H1 (cell line): ENCODE data around the gene DAAM1. TPM values are rescaled to one million over a fixed set of nuclear protein-coding genes. Genes with fewer than 3 reads are reported as not detected.

Source experiments
- CTCF ChIA-PET: fragments of 300-600 bp; sonication (Branson Sonifier 250); formaldehyde crosslinking; loops from one replicate; lab custom pipeline; 2021; ENCODE audit not compliant: partially characterized antibody; lab: Charles Lee
- POLR2A ChIA-PET: fragments of 300-600 bp; sonication (Branson Sonifier 250); formaldehyde crosslinking; loops from one replicate; lab custom pipeline; 2021; ENCODE audit warnings: inconsistent platforms; ENCODE audit not compliant: partially characterized antibody; lab: Charles Lee
- DNase-seq, 2 experiments: peaks; one replicate each; pipeline versions ENCODE4 v3.0.0 to v3.0.0-alpha.2; 2010 to 2022; ENCODE audit warnings: low spot score in 2 of 2, low read depth in 1 of 2, mixed read lengths in 1 of 2
- FAIRE-seq: peaks from 2 replicates; lab custom pipeline; 2011; peaks lifted over from hg19 to GRCh38; lab: Jason Lieb, UNC
- H2AFZ ChIP-seq: 2 replicates; pipeline ENCODE4 v1.8.1; 2012; ENCODE audit warnings: low read length, inconsistent platforms
- H2AK5ac ChIP-seq: 2 replicates; pipeline ENCODE4 v1.6.1; 2013; ENCODE audit warnings: low read depth, low read length
- H2BK120ac ChIP-seq: replicated peaks from 2 replicates; pipeline ENCODE3; 2013; ENCODE audit warnings: low read depth, low read length, inconsistent platforms
- H2BK12ac ChIP-seq: 2 replicates; pipeline ENCODE4 v1.6.1; 2013; ENCODE audit warnings: low read depth, low read length
- H2BK15ac ChIP-seq: 2 replicates; pipeline ENCODE4 v1.6.1; 2013; ENCODE audit warnings: low read length
- H2BK20ac ChIP-seq: 2 replicates; pipeline ENCODE4 v1.6.1; 2013; ENCODE audit warnings: low read length
- H2BK5ac ChIP-seq: 2 replicates; pipeline ENCODE4 v1.6.1; 2013; ENCODE audit warnings: low read depth, low read length
- H3K14ac ChIP-seq: 2 replicates; pipeline ENCODE4 v1.6.1; 2013; ENCODE audit warnings: inconsistent platforms; ENCODE audit not compliant: insufficient read length
- H3K18ac ChIP-seq: 2 replicates; pipeline ENCODE4 v1.6.1; 2013; ENCODE audit warnings: low read length; ENCODE audit errors: extremely low read depth
- H3K23ac ChIP-seq: 2 replicates; pipeline ENCODE4 v1.6.1; 2013; ENCODE audit warnings: inconsistent platforms; ENCODE audit not compliant: insufficient read length
- H3K23me2 ChIP-seq: 2 replicates; pipeline ENCODE4 v1.6.1; 2013; ENCODE audit warnings: low read depth, low read length
- H3K27ac ChIP-seq: 2 replicates; pipeline ENCODE4 v1.6.1; 2011; ENCODE audit warnings: low read depth, low read length, inconsistent platforms
- H3K27me3 ChIP-seq, 4 experiments: replicated peaks in 1 of 4; 1 replicate in 1 of 4; 2 replicates in 3 of 4; pipeline versions ENCODE4 v1.6.1 to v1.8.1; 2011 to 2013; ENCODE audit warnings: low read length in 3 of 4, mild to moderate bottlenecking in 3 of 4, inconsistent platforms in 2 of 4, mixed read lengths in 2 of 4, moderate library complexity in 1 of 4; ENCODE audit not compliant: control insufficient read depth in 3 of 4, insufficient read depth in 3 of 4; ENCODE audit errors: extremely low read depth in 1 of 4
- H3K36me3 ChIP-seq, 4 experiments: 2 replicates each; pipeline versions ENCODE4 v1.6.1 to v1.8.1; 2011 to 2013; ENCODE audit warnings: mild to moderate bottlenecking in 4 of 4, low read length in 3 of 4, moderate library complexity in 2 of 4, control low read depth in 1 of 4, inconsistent platforms in 1 of 4; ENCODE audit not compliant: insufficient read depth in 4 of 4, control insufficient read depth in 2 of 4
- H3K4ac ChIP-seq: replicated peaks from 2 replicates; pipeline ENCODE3; 2013; ENCODE audit warnings: low read length, low read depth, mixed read lengths, inconsistent platforms; ENCODE audit not compliant: insufficient read length
- H3K4me1 ChIP-seq, 4 experiments: replicated peaks in 1 of 4; 1 replicate in 1 of 4; 2 replicates in 3 of 4; pipeline versions ENCODE4 v1.6.1 to v1.8.1; 2011 to 2013; ENCODE audit warnings: low read length in 3 of 4, inconsistent platforms in 2 of 4, mixed read lengths in 1 of 4; ENCODE audit not compliant: insufficient read depth in 4 of 4, control insufficient read depth in 3 of 4
- H3K4me2 ChIP-seq, 2 experiments: 2 replicates each; pipeline versions ENCODE4 v1.6.1 to v1.8.1; 2011 to 2013; ENCODE audit warnings: low read depth in 2 of 2, low read length in 2 of 2, control low read depth in 1 of 2, inconsistent platforms in 1 of 2, mild to moderate bottlenecking in 1 of 2; ENCODE audit not compliant: insufficient read depth in 1 of 2
- H3K4me3 ChIP-seq, 4 experiments: fragments of 200-600, 300-600 bp in 1 of 4; sonication (generic), shearing (Covaris generic), sonication (Bioruptor Twin) in 1 of 4; 2 replicates each; pipeline versions ENCODE4 v1.5.1 to v1.8.1; 2011 to 2016; ENCODE audit warnings: low read length in 4 of 4, low read depth in 3 of 4, control low read depth in 2 of 4, inconsistent platforms in 2 of 4, mild to moderate bottlenecking in 2 of 4, mixed read lengths in 1 of 4, moderate library complexity in 1 of 4; ENCODE audit not compliant: insufficient read depth in 2 of 4; ENCODE audit errors: extremely low read depth in 1 of 4
- H3K56ac ChIP-seq: replicated peaks from 2 replicates; pipeline ENCODE3; 2013; ENCODE audit warnings: low read depth, mild to moderate bottlenecking, mixed read lengths, low read length, inconsistent platforms; ENCODE audit not compliant: insufficient read length
- H3K79me1 ChIP-seq: 2 replicates; pipeline ENCODE4 v1.6.1; 2013; ENCODE audit warnings: low read depth, low read length, control low read depth
- H3K79me2 ChIP-seq, 2 experiments: 2 replicates each; pipeline versions ENCODE4 v1.6.1 to v1.8.1; 2012 to 2013; ENCODE audit warnings: low read length in 2 of 2, mild to moderate bottlenecking in 2 of 2, inconsistent platforms in 1 of 2; ENCODE audit not compliant: insufficient read depth in 2 of 2, control insufficient read depth in 1 of 2
- H3K9ac ChIP-seq, 4 experiments: replicated peaks in 1 of 4; 1 replicate in 1 of 4; 2 replicates in 3 of 4; pipeline versions ENCODE4 v1.6.1 to v1.8.1; 2011 to 2013; ENCODE audit warnings: low read depth in 3 of 4, low read length in 3 of 4, control low read depth in 2 of 4, mild to moderate bottlenecking in 2 of 4, moderate library complexity in 2 of 4, inconsistent platforms in 1 of 4; ENCODE audit errors: extremely low read depth in 1 of 4
- H3K9me3 ChIP-seq, 2 experiments: 2 replicates each; pipeline versions ENCODE4 v1.6.1 to v1.8.1; 2012 to 2013; ENCODE audit warnings: mild to moderate bottlenecking in 2 of 2, moderate library complexity in 2 of 2, control low read depth in 1 of 2, inconsistent platforms in 1 of 2, low read depth in 1 of 2, low read length in 1 of 2, mixed read lengths in 1 of 2; ENCODE audit not compliant: insufficient read depth in 2 of 2
- H4K20me1 ChIP-seq, 2 experiments: replicated peaks in 1 of 2; 2 replicates each; pipeline versions ENCODE3 to v1.8.1; 2011 to 2013; ENCODE audit warnings: inconsistent platforms in 2 of 2, low read length in 2 of 2, mild to moderate bottlenecking in 1 of 2; ENCODE audit not compliant: insufficient read depth in 2 of 2, control insufficient read depth in 1 of 2
- H4K5ac ChIP-seq: 2 replicates; pipeline ENCODE4 v1.6.1; 2013; ENCODE audit warnings: low read length, low read depth, mixed read lengths, inconsistent platforms; ENCODE audit not compliant: insufficient read length
- H4K8ac ChIP-seq: 2 replicates; pipeline ENCODE4 v1.8.0; 2013; ENCODE audit warnings: mild to moderate bottlenecking, moderate library complexity, low read length, inconsistent platforms; ENCODE audit not compliant: insufficient read depth; ENCODE audit errors: extremely low read depth
- H4K91ac ChIP-seq: replicated peaks from 2 replicates; pipeline ENCODE3; 2013; ENCODE audit warnings: low read length, mixed read lengths, inconsistent platforms; ENCODE audit not compliant: insufficient read length
- ATF3 ChIP-seq: IDR thresholded peaks from 2 replicates; pipeline ENCODE4 v1.6.1; 2011; ENCODE audit warnings: low read depth, mild to moderate bottlenecking, low read length; ENCODE audit not compliant: insufficient read depth
- CREB1 ChIP-seq: IDR thresholded peaks from 2 replicates; pipeline ENCODE4 v1.6.1; 2012; ENCODE audit warnings: inconsistent platforms
- RNF2 ChIP-seq: fragments of 200-900, 300-1000 bp; sonication (generic); IDR thresholded peaks from 2 replicates; pipeline ENCODE4 v1.7.1; 2016; ENCODE audit warnings: borderline replicate concordance, low read depth, mild to moderate bottlenecking, antibody characterized with exemption, low read length; ENCODE audit not compliant: poor library complexity, severe bottlenecking; ENCODE audit errors: missing control alignments
- TEAD4 ChIP-seq: IDR thresholded peaks from 2 replicates; pipeline ENCODE4 v1.6.1; 2012; ENCODE audit warnings: low read depth, low read length, inconsistent platforms, mixed read lengths
- USF2 ChIP-seq: IDR thresholded peaks from 2 replicates; pipeline ENCODE4 v1.6.1; 2011; ENCODE audit warnings: low read length, improper control_type of control experiment
- WGBS, 2 experiments: shearing (Covaris generic) in 1 of 2; methylation state at CpG; one replicate each; pipeline versions ENCODE4 v1.1.6 to v1.1.7; 2013 to 2015; ENCODE audit warnings: low lambda C conversion rate in 2 of 2, mixed read lengths in 2 of 2, inconsistent platforms in 1 of 2, low coverage in 1 of 2, missing lambda C conversion rate in 1 of 2; ENCODE audit not compliant: insufficient replicate concordance in 2 of 2, insufficient coverage in 1 of 2, insufficient read length in 1 of 2; ENCODE audit errors: extremely low coverage in 1 of 2, missing lambda C conversion rate in 1 of 2; 5-methylcytosine and 5-hydroxymethylcytosine counted together
- polyA plus RNA-seq, 7 experiments: library from polyadenylated mRNA; depleted of rRNA in 3 of 7; stranded (reverse) in 5 of 7; unstranded in 2 of 7; fragments of >200 nt in 5 of 7; fragments of 200-250 nt in 2 of 7; gene quantifications; 1 replicate in 5 of 7; 2 replicates in 1 of 7; 4 replicates in 1 of 7; pipeline versions ENCODE4 v1.2.1 to v1.2.3, GENCODE V29; 2011 to 2013; ENCODE audit warnings: missing spikeins in 2 of 7, mixed read lengths in 2 of 7
- total RNA-seq: library from RNA; stranded (reverse); fragmentation: NEBNext Ultra II Directional; extraction: Animal tissue kit (Norgen Biotek cat#: 25700); gene quantifications from 2 replicates; pipeline ENCODE4 v1.2.1, GENCODE V29; 2021

Gene DAAM1
- total and polyA plus RNA-seq, 2 of the 8 experiments (the other 6 are each of a cell fraction or from before 2014, with no cell fraction given): 5.0 to 44.9 TPM

GRCh38 chr14:59376686-59377085 lies 188.2 kb downstream of the DAAM1 start:
- no peak overlapping the region for H3K23ac ChIP-seq
- no peak overlapping the region for H2BK15ac ChIP-seq
- no peak overlapping the region for H4K5ac ChIP-seq
- WGBS, 2 experiments: 91% methylated on average over 3 of the region's 3 CpGs; no CpG with 5 or more reads in 1 of the 2 experiments
- no peak overlapping the region for H2BK120ac ChIP-seq
- no peak overlapping the region for H3K56ac ChIP-seq
- DNase-seq: no peak
- H3K36me3 ChIP-seq: no peaks in the 10 kb centered on the region
- H3K23me2 ChIP-seq: no peaks in the 10 kb centered on the region
- no peaks in the 10 kb centered on the region for H3K79me1 ChIP-seq
- no peak overlapping the region for H2AFZ ChIP-seq
- ChIA-PET POLR2A (no interaction called here), CTCF (interaction anchor here (1.7 kb wide), 1 partner anchor 9 kb away, joined by 6 read pairs; no protein-coding TSS in a partner anchor)
- H3K9me3 ChIP-seq: no peaks in the 10 kb centered on the region
- H3K14ac ChIP-seq: no peak overlapping the region
- H2BK12ac ChIP-seq: no peak overlapping the region
- H4K8ac ChIP-seq: no peak overlapping the region
- no peak overlapping the region for H3K9ac ChIP-seq
- H3K4me1 ChIP-seq: no peaks in the 10 kb centered on the region
- H2BK20ac ChIP-seq: no peak overlapping the region
- H3K27me3 ChIP-seq: no peaks in the 10 kb centered on the region
- H3K4ac ChIP-seq: no peak overlapping the region
- no peak for FAIRE-seq
- H3K18ac ChIP-seq: no peak overlapping the region
- H2BK5ac ChIP-seq: no peak overlapping the region
- H3K27ac ChIP-seq: no peak overlapping the region
- no peaks in the 10 kb centered on the region for H3K79me2 ChIP-seq
- H4K20me1 ChIP-seq: no peaks in the 10 kb centered on the region
- no peak overlapping the region for H4K91ac ChIP-seq
- H3K4me3 ChIP-seq: no peak overlapping the region
- no peak overlapping the region for H3K4me2 ChIP-seq
- no peak overlapping the region for H2AK5ac ChIP-seq
- no peak for TF ChIP-seq RNF2
- TF ChIP-seq TEAD4: no peak
- no peak for TF ChIP-seq ATF3
- no peak for TF ChIP-seq USF2
- TF ChIP-seq CREB1: no peak
